HCT116 (cell line): ENCODE measurements around the gene ZNF436. TPM values are rescaled to one million over a fixed set of nuclear protein-coding genes. Genes with fewer than 3 reads are reported as not detected.

Experiments
- ATAC-seq: fragments of 200-7000 bp; cut with Tn5 transposase; 2 replicates; pipeline ENCODE4 v1.9.1; 2020; ENCODE audit warnings: mild to moderate bottlenecking, moderate library complexity
- BruUV-seq: library from RNA; stranded (reverse); fragments of 400-500 nt; replicated peaks from 2 replicates; lab custom pipeline; 2021; lab: Mats Ljungman, UMichigan
- CTCF ChIA-PET: fragments of 300-600 bp; sonication (Branson Sonifier 250); formaldehyde crosslinking; loops from one replicate; lab custom pipeline; 2021; ENCODE audit warnings: antibody characterized with exemption; lab: Charles Lee
- POLR2A ChIA-PET: fragments of 300-600, 350-600 bp; sonication (Branson Sonifier 250); formaldehyde crosslinking; loops from one replicate; lab custom pipeline; 2021; ENCODE audit warnings: antibody characterized with exemption; lab: Charles Lee
- RAD21 ChIA-PET, 2 experiments: fragments of 300-600 bp; sonication (Branson Sonifier 250); formaldehyde crosslinking; loops; one replicate each; lab custom pipeline; 2023; ENCODE audit warnings: low total read pairs in 2 of 2; ENCODE audit not compliant: uncharacterized antibody in 2 of 2, unreplicated experiment in 2 of 2, low non-redundant PET in 1 of 2; lab: Charles Lee
- DNase-seq: peaks from one replicate; pipeline ENCODE4 v3.0.0-alpha.2; 2010; ENCODE audit warnings: low read depth, low spot score
- H2AFZ ChIP-seq: fragments of 200-600 bp; shearing (Covaris generic), sonication (generic); 2 replicates; pipeline ENCODE4 v1.6.1; 2017; ENCODE audit warnings: low read depth, mixed run types, mixed read lengths, antibody characterized with exemption, low read length; ENCODE audit not compliant: poor library complexity, severe bottlenecking
- H3K27ac ChIP-seq: 2 replicates; pipeline ENCODE4 v1.5.1; 2012; ENCODE audit warnings: low read depth, low read length
- H3K27me3 ChIP-seq: fragments of 200-600 bp; sonication (generic); 2 replicates; pipeline ENCODE4 v1.6.1; 2016; ENCODE audit warnings: mixed run types, low read length, mixed read lengths; ENCODE audit not compliant: insufficient read depth
- H3K36me3 ChIP-seq, 2 experiments: fragments of 200-500 bp in 1 of 2; fragments of 200-600 bp in 1 of 2; sonication (Bioruptor generic) in 1 of 2; sonication (generic) in 1 of 2; 2 replicates each; pipeline versions ENCODE4 v1.5.1 to v1.6.1; 2014 to 2016; ENCODE audit warnings: low read length in 2 of 2, inconsistent platforms in 1 of 2, mixed read lengths in 1 of 2, mixed run types in 1 of 2; ENCODE audit not compliant: insufficient read depth in 2 of 2, control insufficient read depth in 1 of 2
- H3K4me1 ChIP-seq, 2 experiments: fragments of 200-600 bp in 1 of 2; sonication (generic) in 1 of 2; 2 replicates each; pipeline versions ENCODE4 v1.5.1 to v1.6.1; 2012 to 2017; ENCODE audit warnings: low read length in 2 of 2, inconsistent platforms in 1 of 2, mild to moderate bottlenecking in 1 of 2, mixed read lengths in 1 of 2, mixed run types in 1 of 2, moderate library complexity in 1 of 2; ENCODE audit not compliant: insufficient read depth in 2 of 2, control insufficient read depth in 1 of 2
- H3K4me2 ChIP-seq: fragments of 200-600 bp; sonication (generic); 2 replicates; pipeline ENCODE4 v1.6.1; 2017; ENCODE audit warnings: mixed run types, low read length, mixed read lengths
- H3K4me3 ChIP-seq, 2 experiments: fragments of 200-600 bp in 1 of 2; sonication (generic) in 1 of 2; replicated peaks in 1 of 2; 2 replicates each; pipeline ENCODE4 v1.5.1; 2011 to 2016; ENCODE audit warnings: low read length in 2 of 2, control low read depth in 1 of 2, low read depth in 1 of 2, mild to moderate bottlenecking in 1 of 2, mixed read lengths in 1 of 2, mixed run types in 1 of 2
- H3K79me2 ChIP-seq: fragments of 200-600 bp; sonication (generic); 2 replicates; pipeline ENCODE4 v1.6.1; 2017; ENCODE audit warnings: mild to moderate bottlenecking, mixed run types, low read length, moderate library complexity, mixed read lengths; ENCODE audit not compliant: insufficient read depth
- H3K9ac ChIP-seq: fragments of 200-600 bp; sonication (generic); 2 replicates; pipeline ENCODE4 v1.6.1; 2016; ENCODE audit warnings: low read length, mixed read lengths
- H3K9me2 ChIP-seq: fragments of 200-600 bp; sonication (generic), shearing (Covaris generic); 2 replicates; pipeline ENCODE4 v1.6.1; 2017; ENCODE audit warnings: mixed run types, mild to moderate bottlenecking, moderate library complexity; ENCODE audit not compliant: insufficient read depth
- H3K9me3 ChIP-seq, 2 experiments: fragments of 200-500 bp in 1 of 2; fragments of 200-600 bp in 1 of 2; sonication (Bioruptor generic) in 1 of 2; sonication (generic) in 1 of 2; 2 replicates each; pipeline ENCODE4 v1.6.1; 2014 to 2017; ENCODE audit warnings: low read length in 2 of 2, mixed read lengths in 2 of 2, inconsistent platforms in 1 of 2, low read depth in 1 of 2, mild to moderate bottlenecking in 1 of 2, mixed run types in 1 of 2, moderate library complexity in 1 of 2; ENCODE audit not compliant: control insufficient read depth in 1 of 2, insufficient read depth in 1 of 2
- H4K20me1 ChIP-seq: fragments of 200-600 bp; sonication (generic), shearing (Covaris generic); 2 replicates; pipeline ENCODE4 v1.6.1; 2017; ENCODE audit warnings: mixed run types, mild to moderate bottlenecking, moderate library complexity; ENCODE audit not compliant: insufficient read depth
- CBX3 ChIP-seq: IDR thresholded peaks from 2 replicates; pipeline ENCODE4 v1.6.1; 2012; ENCODE audit warnings: low read depth
- EGR1 ChIP-seq: IDR thresholded peaks from 2 replicates; pipeline ENCODE4 v1.6.1; 2012; ENCODE audit warnings: low read depth
- ELF1 ChIP-seq: IDR thresholded peaks from 2 replicates; pipeline ENCODE4 v1.6.1; 2012; ENCODE audit warnings: low read depth, borderline replicate concordance
- EZH2 ChIP-seq: fragments of 200-600 bp; sonication (generic); IDR thresholded peaks from 2 replicates; pipeline ENCODE4 v1.6.1; 2017; ENCODE audit warnings: antibody characterized with exemption, mixed run types
- FOSL1 ChIP-seq: IDR thresholded peaks from 2 replicates; pipeline ENCODE4 v1.6.1; 2012; ENCODE audit warnings: low read depth
- JUND ChIP-seq: IDR thresholded peaks from 2 replicates; pipeline ENCODE4 v1.6.1; 2012
- MAX ChIP-seq: IDR thresholded peaks from 2 replicates; pipeline ENCODE4 v1.6.1; 2012
- POLR2A ChIP-seq: IDR thresholded peaks from 2 replicates; pipeline ENCODE4 v1.7.0; 2011; ENCODE audit warnings: borderline replicate concordance; ENCODE audit not compliant: insufficient read depth, insufficient read length; ENCODE audit errors: extremely low read depth
- POLR2AphosphoS5 ChIP-seq: IDR thresholded peaks from 2 replicates; pipeline ENCODE4 v1.6.1; 2011; ENCODE audit warnings: mild to moderate bottlenecking, low read depth, low read length, moderate library complexity
- RAD21 ChIP-seq: IDR thresholded peaks from 2 replicates; pipeline ENCODE4 v1.6.1; 2012; ENCODE audit warnings: low read depth, mild to moderate bottlenecking
- SIN3A ChIP-seq: IDR thresholded peaks from 2 replicates; pipeline ENCODE4 v1.6.1; 2012; ENCODE audit warnings: low read depth
- SP1 ChIP-seq: IDR thresholded peaks from 2 replicates; pipeline ENCODE4 v1.6.1; 2012; ENCODE audit warnings: low read depth
- SRF ChIP-seq: IDR thresholded peaks from 2 replicates; pipeline ENCODE4 v1.6.1; 2012; ENCODE audit warnings: low read depth
- TCF7L2 ChIP-seq: IDR thresholded peaks from 2 replicates; pipeline ENCODE4 v1.7.0; 2011; ENCODE audit warnings: borderline replicate concordance, inconsistent platforms; ENCODE audit not compliant: insufficient read depth, insufficient read length; ENCODE audit errors: extremely low read depth
- YY1 ChIP-seq: IDR thresholded peaks from 2 replicates; pipeline ENCODE4 v1.6.1; 2011; ENCODE audit warnings: low read length, low read depth, moderate library complexity, mild to moderate bottlenecking; ENCODE audit not compliant: insufficient replicate concordance; ENCODE audit errors: extremely low read depth
- ZBTB33 ChIP-seq: IDR thresholded peaks from 2 replicates; pipeline ENCODE4 v1.6.1; 2011; ENCODE audit warnings: mild to moderate bottlenecking, low read length, moderate library complexity; ENCODE audit not compliant: insufficient replicate concordance; ENCODE audit errors: extremely low read depth
- ZFX ChIP-seq: fragments of 450-650 bp; IDR thresholded peaks from 2 replicates; pipeline ENCODE4 v1.6.1; 2017
- ZNF274 ChIP-seq: fragments of 200-500 bp; sonication (Bioruptor generic); IDR thresholded peaks from 2 replicates; pipeline ENCODE4 v1.6.1; 2014; ENCODE audit warnings: mild to moderate bottlenecking, low read depth, low read length, inconsistent platforms
- intact Hi-C: fragments of 100-400 bp; cut with micrococcal nuclease; formaldehyde crosslinking; loops from 2 replicates; pipeline ENCODE4 v1.10.0; 2022
- total RNA-seq: library from RNA; stranded (reverse); gene quantifications from one replicate; pipeline ENCODE4 v1.2.1, GENCODE V29; 2021; ENCODE audit not compliant: unreplicated experiment
- TF ChIP-seq, protein P1 (sequence below): IDR thresholded peaks from 2 replicates; pipeline ENCODE4 v1.6.1; 2012; ENCODE audit warnings: low read depth
- TF ChIP-seq, protein P2 (sequence below), 3 experiments: fragments of 200-600 bp in 1 of 3; sonication (generic) in 1 of 3; IDR thresholded peaks in 2 of 3; conservative IDR thresholded peaks in 1 of 3; 2 replicates each; pipeline ENCODE4 v1.5.1; 2012 to 2017; ENCODE audit warnings: low read depth in 2 of 3, low read length in 2 of 3, antibody characterized with exemption in 1 of 3, borderline replicate concordance in 1 of 3, control low read depth in 1 of 3, mild to moderate bottlenecking in 1 of 3, mixed read lengths in 1 of 3, mixed run types in 1 of 3, moderate library complexity in 1 of 3; ENCODE audit not compliant: insufficient read depth in 1 of 3

ZNF436 gene
- total RNA-seq, 1 experiment from 2014 or later: 8.1 TPM

DNA sequence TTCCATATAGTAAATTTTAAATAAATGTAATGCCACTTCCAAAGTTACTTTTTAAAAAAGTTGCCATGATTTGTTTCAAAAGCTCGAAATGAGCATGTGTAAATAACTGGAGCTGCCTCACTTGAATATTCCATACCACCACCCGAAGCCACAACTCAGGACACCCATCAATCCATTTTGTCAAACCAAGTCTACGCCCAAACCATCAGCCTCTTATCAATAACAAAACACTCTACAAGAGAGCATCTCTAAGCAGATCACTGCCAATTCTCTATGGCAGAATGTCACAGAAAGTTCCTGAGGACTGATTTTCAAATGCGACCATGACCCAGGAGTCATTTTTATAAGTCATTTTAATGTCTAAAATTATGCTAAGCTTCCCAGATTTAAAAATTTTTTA is 30.0 kb downstream of the ZNF436 start:
- DNase-seq (no peak), ATAC-seq (no peak)
- peaks cover 9 to 33% of the 10 kb centered on the region in 2 experiments for H3K4me1 ChIP-seq
- H3K9ac ChIP-seq: no peak overlapping the region
- H3K4me2 ChIP-seq: no peak overlapping the region
- peaks cover 64% of the 10 kb centered on the region for H4K20me1 ChIP-seq
- no TSS peak for BruUV-seq
- H3K4me3 ChIP-seq: no peak overlapping the region
- no peaks in the 10 kb centered on the region for H3K9me3 ChIP-seq
- H3K9me2 ChIP-seq: no peaks in the 10 kb centered on the region
- peaks cover 93% of the 10 kb centered on the region for H3K79me2 ChIP-seq
- ChIA-PET RAD21 (interaction anchor here in 1 of 2 experiments (0.7 kb wide), 1 partner anchor 101 kb away, joined by 3 read pairs; no protein-coding TSS in a partner anchor), CTCF (no interaction called here), POLR2A (interaction anchor here (0.5 kb wide), 1 partner anchor 220 kb away, joined by 3 read pairs; no protein-coding TSS in a partner anchor)
- intact Hi-C loops: loop anchor here (10.0 kb wide), 1 partner anchor 195 kb away; the partner anchor contains the start of gene E2F2
- no peak for TF ChIP-seq POLR2A
- no peak for TF ChIP-seq ZNF274
- TF ChIP-seq EZH2: no peak
- TF ChIP-seq MAX: no peak
- no peak for TF ChIP-seq POLR2AphosphoS5
- no peak for TF ChIP-seq SRF
- TF ChIP-seq EGR1: no peak
- TF ChIP-seq SIN3A: no peak
- no peak for TF ChIP-seq FOSL1
- TF ChIP-seq RAD21: no peak
- TF ChIP-seq, protein P1, sequence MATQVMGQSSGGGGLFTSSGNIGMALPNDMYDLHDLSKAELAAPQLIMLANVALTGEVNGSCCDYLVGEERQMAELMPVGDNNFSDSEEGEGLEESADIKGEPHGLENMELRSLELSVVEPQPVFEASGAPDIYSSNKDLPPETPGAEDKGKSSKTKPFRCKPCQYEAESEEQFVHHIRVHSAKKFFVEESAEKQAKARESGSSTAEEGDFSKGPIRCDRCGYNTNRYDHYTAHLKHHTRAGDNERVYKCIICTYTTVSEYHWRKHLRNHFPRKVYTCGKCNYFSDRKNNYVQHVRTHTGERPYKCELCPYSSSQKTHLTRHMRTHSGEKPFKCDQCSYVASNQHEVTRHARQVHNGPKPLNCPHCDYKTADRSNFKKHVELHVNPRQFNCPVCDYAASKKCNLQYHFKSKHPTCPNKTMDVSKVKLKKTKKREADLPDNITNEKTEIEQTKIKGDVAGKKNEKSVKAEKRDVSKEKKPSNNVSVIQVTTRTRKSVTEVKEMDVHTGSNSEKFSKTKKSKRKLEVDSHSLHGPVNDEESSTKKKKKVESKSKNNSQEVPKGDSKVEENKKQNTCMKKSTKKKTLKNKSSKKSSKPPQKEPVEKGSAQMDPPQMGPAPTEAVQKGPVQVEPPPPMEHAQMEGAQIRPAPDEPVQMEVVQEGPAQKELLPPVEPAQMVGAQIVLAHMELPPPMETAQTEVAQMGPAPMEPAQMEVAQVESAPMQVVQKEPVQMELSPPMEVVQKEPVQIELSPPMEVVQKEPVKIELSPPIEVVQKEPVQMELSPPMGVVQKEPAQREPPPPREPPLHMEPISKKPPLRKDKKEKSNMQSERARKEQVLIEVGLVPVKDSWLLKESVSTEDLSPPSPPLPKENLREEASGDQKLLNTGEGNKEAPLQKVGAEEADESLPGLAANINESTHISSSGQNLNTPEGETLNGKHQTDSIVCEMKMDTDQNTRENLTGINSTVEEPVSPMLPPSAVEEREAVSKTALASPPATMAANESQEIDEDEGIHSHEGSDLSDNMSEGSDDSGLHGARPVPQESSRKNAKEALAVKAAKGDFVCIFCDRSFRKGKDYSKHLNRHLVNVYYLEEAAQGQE: no peak
- no peak for TF ChIP-seq ZBTB33
- TF ChIP-seq TCF7L2: no peak
- no peak for TF ChIP-seq SP1
- TF ChIP-seq, protein P2, sequence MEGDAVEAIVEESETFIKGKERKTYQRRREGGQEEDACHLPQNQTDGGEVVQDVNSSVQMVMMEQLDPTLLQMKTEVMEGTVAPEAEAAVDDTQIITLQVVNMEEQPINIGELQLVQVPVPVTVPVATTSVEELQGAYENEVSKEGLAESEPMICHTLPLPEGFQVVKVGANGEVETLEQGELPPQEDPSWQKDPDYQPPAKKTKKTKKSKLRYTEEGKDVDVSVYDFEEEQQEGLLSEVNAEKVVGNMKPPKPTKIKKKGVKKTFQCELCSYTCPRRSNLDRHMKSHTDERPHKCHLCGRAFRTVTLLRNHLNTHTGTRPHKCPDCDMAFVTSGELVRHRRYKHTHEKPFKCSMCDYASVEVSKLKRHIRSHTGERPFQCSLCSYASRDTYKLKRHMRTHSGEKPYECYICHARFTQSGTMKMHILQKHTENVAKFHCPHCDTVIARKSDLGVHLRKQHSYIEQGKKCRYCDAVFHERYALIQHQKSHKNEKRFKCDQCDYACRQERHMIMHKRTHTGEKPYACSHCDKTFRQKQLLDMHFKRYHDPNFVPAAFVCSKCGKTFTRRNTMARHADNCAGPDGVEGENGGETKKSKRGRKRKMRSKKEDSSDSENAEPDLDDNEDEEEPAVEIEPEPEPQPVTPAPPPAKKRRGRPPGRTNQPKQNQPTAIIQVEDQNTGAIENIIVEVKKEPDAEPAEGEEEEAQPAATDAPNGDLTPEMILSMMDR (IDR thresholded peaks at IDR 0.05 in 2 of 3, conservative IDR thresholded peaks at IDR 0.05 in 1 of 3; ENCODE audit: borderline replicate concordance in 1 of 3, insufficient read depth in 1 of 3, low read depth in 2 of 3, low read length in 2 of 3): no peak
- TF ChIP-seq CBX3: no peak
- TF ChIP-seq YY1: no peak
- TF ChIP-seq JUND: no peak
- no peak for TF ChIP-seq ZFX
- TF ChIP-seq ELF1: no peak
- no peak overlapping the region for H2AFZ ChIP-seq
- H3K27ac ChIP-seq: no peak overlapping the region
- H3K27me3 ChIP-seq: no peaks in the 10 kb centered on the region
- H3K36me3 ChIP-seq: peaks cover 21 to 41% of the 10 kb centered on the region in 2 experiments
